Keratinocyte (primary cell): ENCODE measurements around the gene CCND1. TPM values are rescaled to one million over a fixed set of nuclear protein-coding genes. Genes with fewer than 3 reads are reported as not detected.

Source experiments
- DNase-seq: peaks from one replicate; pipeline ENCODE4 v3.0.0-alpha.2; 2011; ENCODE audit warnings: low read depth, missing footprints, low spot score
- FAIRE-seq: peaks from 2 replicates; lab custom pipeline; 2011; peaks lifted over from hg19 to GRCh38; lab: Jason Lieb, UNC
- H2AFZ ChIP-seq: 2 replicates; pipeline ENCODE4 v1.6.0; 2012; ENCODE audit warnings: low read length, control low read depth, inconsistent platforms; ENCODE audit not compliant: control insufficient read depth
- H3K27ac ChIP-seq: 2 replicates; pipeline ENCODE4 v1.5.1; 2011; ENCODE audit warnings: low read length; ENCODE audit not compliant: control insufficient read depth, insufficient read depth
- H3K27me3 ChIP-seq: 3 replicates; pipeline ENCODE4 v1.6.0; 2011; ENCODE audit warnings: low read length; ENCODE audit not compliant: control insufficient read depth, insufficient read depth; ENCODE audit errors: extremely low read depth
- H3K36me3 ChIP-seq, 2 experiments: 2 replicates in 1 of 2; 3 replicates in 1 of 2; pipeline ENCODE4 v1.5.1; 2011; ENCODE audit warnings: low read length in 2 of 2, mild to moderate bottlenecking in 1 of 2; ENCODE audit not compliant: control insufficient read depth in 2 of 2, insufficient read depth in 2 of 2; ENCODE audit errors: extremely low read depth in 1 of 2
- H3K4me1 ChIP-seq: 3 replicates; pipeline ENCODE4 v1.5.1; 2011; ENCODE audit warnings: low read length; ENCODE audit not compliant: control insufficient read depth, insufficient read depth; ENCODE audit errors: extremely low read depth
- H3K4me2 ChIP-seq: 3 replicates; pipeline ENCODE4 v1.6.0; 2011; ENCODE audit warnings: low read depth, low read length; ENCODE audit not compliant: control insufficient read depth, insufficient read depth; ENCODE audit errors: extremely low read depth
- H3K4me3 ChIP-seq, 3 experiments: fragments of 200-600 bp in 1 of 3; sonication (generic) in 1 of 3; 2 replicates in 2 of 3; 3 replicates in 1 of 3; pipeline ENCODE4 v1.5.1; 2011 to 2016; ENCODE audit warnings: low read length in 3 of 3, mild to moderate bottlenecking in 3 of 3, control low read depth in 2 of 3, inconsistent platforms in 1 of 3, low read depth in 1 of 3, mixed read lengths in 1 of 3, mixed run types in 1 of 3, moderate library complexity in 1 of 3; ENCODE audit not compliant: control insufficient read depth in 2 of 3, insufficient read depth in 2 of 3; ENCODE audit errors: extremely low read depth in 1 of 3
- H3K79me2 ChIP-seq: 2 replicates; pipeline ENCODE4 v1.6.0; 2012; ENCODE audit warnings: low read length; ENCODE audit not compliant: control insufficient read depth, insufficient read depth
- H3K9ac ChIP-seq: 3 replicates; pipeline ENCODE4 v1.6.0; 2011; ENCODE audit warnings: low read length; ENCODE audit not compliant: control insufficient read depth, insufficient read depth; ENCODE audit errors: extremely low read depth
- H3K9me1 ChIP-seq: 3 replicates; pipeline ENCODE4 v1.6.0; 2011; ENCODE audit warnings: low read length; ENCODE audit not compliant: control insufficient read depth, insufficient read depth; ENCODE audit errors: extremely low read depth
- H3K9me3 ChIP-seq: 2 replicates; pipeline ENCODE4 v1.5.1; 2012; ENCODE audit warnings: low read depth, low read length; ENCODE audit not compliant: control insufficient read depth
- H4K20me1 ChIP-seq: 3 replicates; pipeline ENCODE4 v1.6.0; 2011; ENCODE audit warnings: low read length; ENCODE audit not compliant: control insufficient read depth, insufficient read depth; ENCODE audit errors: extremely low read depth
- EZH2 ChIP-seq: IDR thresholded peaks from one replicate; pipeline ENCODE4 v1.6.1; 2012; ENCODE audit warnings: inconsistent platforms, mild to moderate bottlenecking, low read length, moderate library complexity
- dilution Hi-C: fragments of 300-500 bp; cut with MboI; formaldehyde crosslinking; loops from one replicate; pipeline ENCODE4 v1.7.0; 2020; ENCODE audit warnings: low sequenced_read_pairs; ENCODE audit not compliant: extremely low pct_ligation_motif_present
- polyA plus RNA-seq, 5 experiments: library from polyadenylated mRNA; depleted of rRNA in 3 of 5; stranded (reverse) in 3 of 5; stranded (forward) in 1 of 5; unstranded in 1 of 5; fragments of >200 nt; gene quantifications; 1 replicate in 1 of 5; 2 replicates in 3 of 5; 3 replicates in 1 of 5; pipeline versions ENCODE4 v1.2.1 to v1.2.3, GENCODE V29; 2011 to 2012; ENCODE audit warnings: missing spikeins in 2 of 5, low read depth in 1 of 5, low replicate concordance in 1 of 5
- TF ChIP-seq, protein P1 (sequence below), 3 experiments: IDR thresholded peaks in 1 of 3; conservative IDR thresholded peaks in 1 of 3; optimal IDR thresholded peaks in 1 of 3; 2 replicates in 2 of 3; 3 replicates in 1 of 3; pipeline versions ENCODE3 to v1.5.1; 2011; ENCODE audit warnings: low read length in 3 of 3, mild to moderate bottlenecking in 3 of 3, moderate library complexity in 2 of 3, control low read depth in 1 of 3, inconsistent platforms in 1 of 3; ENCODE audit not compliant: insufficient read depth in 2 of 3; ENCODE audit errors: extremely low read depth in 1 of 3

The CCND1 gene
- polyA plus RNA-seq, 1 donor (not counting 4 experiments of a cell fraction or from before 2014, with no cell fraction given), result 124 TPM

DNA sequence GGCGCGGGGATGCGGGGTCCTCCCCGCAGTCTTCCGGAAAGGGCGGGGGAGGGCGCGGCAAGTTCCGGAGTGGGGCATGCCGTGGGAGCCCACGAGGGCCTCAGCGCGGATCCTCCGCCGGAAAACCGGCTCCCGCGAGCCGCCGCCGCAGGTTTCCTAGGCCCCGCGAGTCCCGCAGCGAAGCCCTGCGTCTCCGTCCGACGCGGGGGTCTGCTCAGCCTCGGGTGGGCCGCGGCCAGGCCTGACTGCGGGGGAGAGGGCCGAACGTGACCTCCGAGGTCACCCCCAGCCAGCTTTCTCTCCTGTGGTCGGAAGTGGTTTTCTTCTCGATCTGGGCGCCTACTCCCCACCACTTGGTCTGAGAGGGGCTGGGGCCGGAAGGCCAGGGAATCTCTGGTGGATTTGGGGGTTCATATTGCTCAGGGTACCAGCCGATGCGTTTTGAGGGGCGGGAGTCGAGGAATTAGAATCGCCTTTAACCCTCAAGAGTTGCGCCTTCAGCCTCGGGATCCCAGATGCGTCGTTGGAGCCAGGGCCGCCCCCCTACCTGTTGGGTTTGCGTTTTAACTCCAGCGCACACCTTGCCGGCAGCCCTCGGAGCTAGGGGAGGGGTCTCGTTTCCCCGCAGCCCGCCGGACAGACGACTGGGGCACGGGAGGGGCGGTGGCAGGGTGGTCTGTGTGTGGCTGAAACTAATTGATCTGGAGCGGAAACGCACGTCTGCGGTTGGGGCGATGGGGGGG is 3.6 kb upstream of the CCND1 start:
- FAIRE-seq (no peak), DNase-seq (no peak)
- Histone ChIP-seq H3K79me2 (peaks cover 15% of the 10 kb centered on the region), H4K20me1 (no peaks in the 10 kb centered on the region), H3K9ac (peak overlapping the region; percentile 85), H3K4me1 (peaks cover 23% of the 10 kb centered on the region), H3K9me1 (no peaks in the 10 kb centered on the region), H3K9me3 (no peaks in the 10 kb centered on the region), H2AFZ (no peak overlapping the region), H3K27me3 (peaks cover 12% of the 10 kb centered on the region), H3K4me2 (peak overlapping the region; percentile 99), H3K27ac (no peak overlapping the region), H3K4me3 (peak overlapping the region in 1 of 3 experiments; percentile 13), H3K36me3 (no peaks in the 10 kb centered on the region)
- dilution Hi-C loops, result no loop called here
- peak; percentile 49 for TF ChIP-seq EZH2
- TF ChIP-seq, protein P1, sequence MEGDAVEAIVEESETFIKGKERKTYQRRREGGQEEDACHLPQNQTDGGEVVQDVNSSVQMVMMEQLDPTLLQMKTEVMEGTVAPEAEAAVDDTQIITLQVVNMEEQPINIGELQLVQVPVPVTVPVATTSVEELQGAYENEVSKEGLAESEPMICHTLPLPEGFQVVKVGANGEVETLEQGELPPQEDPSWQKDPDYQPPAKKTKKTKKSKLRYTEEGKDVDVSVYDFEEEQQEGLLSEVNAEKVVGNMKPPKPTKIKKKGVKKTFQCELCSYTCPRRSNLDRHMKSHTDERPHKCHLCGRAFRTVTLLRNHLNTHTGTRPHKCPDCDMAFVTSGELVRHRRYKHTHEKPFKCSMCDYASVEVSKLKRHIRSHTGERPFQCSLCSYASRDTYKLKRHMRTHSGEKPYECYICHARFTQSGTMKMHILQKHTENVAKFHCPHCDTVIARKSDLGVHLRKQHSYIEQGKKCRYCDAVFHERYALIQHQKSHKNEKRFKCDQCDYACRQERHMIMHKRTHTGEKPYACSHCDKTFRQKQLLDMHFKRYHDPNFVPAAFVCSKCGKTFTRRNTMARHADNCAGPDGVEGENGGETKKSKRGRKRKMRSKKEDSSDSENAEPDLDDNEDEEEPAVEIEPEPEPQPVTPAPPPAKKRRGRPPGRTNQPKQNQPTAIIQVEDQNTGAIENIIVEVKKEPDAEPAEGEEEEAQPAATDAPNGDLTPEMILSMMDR (optimal IDR thresholded peaks at IDR 0.05 in 1 of 3, IDR thresholded peaks at IDR 0.05 in 1 of 3, conservative IDR thresholded peaks at IDR 0.05 in 1 of 3; ENCODE audit: extremely low read depth in 1 of 3, insufficient read depth in 2 of 3, low read length in 3 of 3), result no peak

DNA sequence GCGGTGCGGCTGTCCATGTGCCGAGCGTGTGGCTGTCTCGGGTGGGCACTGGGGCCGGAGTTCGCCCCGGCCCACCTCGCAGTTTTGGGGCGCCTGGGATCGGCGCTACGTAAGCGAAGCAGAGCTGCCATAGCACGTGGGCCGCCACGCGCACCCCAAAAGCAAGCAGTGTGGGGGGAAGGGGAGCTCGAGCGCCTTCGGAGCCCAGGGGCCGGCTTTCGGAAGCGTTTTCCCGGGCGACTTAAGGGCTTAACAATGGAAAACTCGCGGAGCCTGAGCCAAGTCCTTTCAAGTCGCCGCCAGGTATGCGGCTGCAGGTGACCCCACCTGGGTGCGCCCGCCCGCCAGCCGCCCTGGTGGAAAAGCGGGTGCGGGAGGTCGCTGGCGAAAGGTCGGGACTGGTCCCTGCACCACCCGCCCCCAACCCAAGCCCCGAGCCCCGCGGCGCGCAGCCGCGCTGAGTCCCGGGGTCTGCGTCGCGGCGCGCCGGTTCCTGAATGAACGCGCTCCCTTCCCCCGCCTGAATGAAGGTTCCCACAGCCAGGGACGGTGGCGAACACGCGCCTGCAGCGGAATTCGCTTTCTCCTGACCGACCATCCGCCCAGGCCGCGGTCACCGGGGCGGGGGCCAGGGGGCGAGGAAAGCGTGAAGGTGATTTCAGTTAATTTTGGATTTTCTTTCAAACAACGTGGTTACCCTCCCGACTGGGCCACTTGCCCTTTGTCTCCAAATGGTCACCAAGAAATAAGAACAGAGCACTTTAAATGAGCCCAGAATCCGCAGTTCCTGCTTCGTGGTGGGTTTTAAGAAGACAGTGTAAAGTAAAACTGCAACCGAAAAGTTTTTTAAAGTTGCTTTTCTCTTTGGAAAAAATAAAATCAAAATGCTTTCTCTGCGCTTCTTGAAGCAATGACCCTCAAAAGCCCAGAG is 2.8 kb upstream of the CCND1 start:
- peak overlapping the region; percentile 72 to 79 (median 73) for H3K4me3 ChIP-seq
- dilution Hi-C loops, result no loop called here
- H3K36me3 ChIP-seq, result peaks cover 0 to 1% of the 10 kb centered on the region in 2 experiments
- H3K27ac ChIP-seq, result peak overlapping the region; percentile 43
- H3K27me3 ChIP-seq, result peaks cover 12% of the 10 kb centered on the region
- no peaks in the 10 kb centered on the region for H4K20me1 ChIP-seq
- peak overlapping the region; percentile 99 for H3K4me2 ChIP-seq
- no peaks in the 10 kb centered on the region for H3K9me1 ChIP-seq
- no peaks in the 10 kb centered on the region for H3K9me3 ChIP-seq
- FAIRE-seq, result no peak
- H2AFZ ChIP-seq, result peak overlapping the region; percentile 49
- H3K9ac ChIP-seq, result peak overlapping the region; percentile 85
- H3K4me1 ChIP-seq, result peaks cover 23% of the 10 kb centered on the region
- TF ChIP-seq EZH2, result no peak
- TF ChIP-seq, protein P1 (optimal IDR thresholded peaks at IDR 0.05 in 1 of 3, IDR thresholded peaks at IDR 0.05 in 1 of 3, conservative IDR thresholded peaks at IDR 0.05 in 1 of 3; ENCODE audit: extremely low read depth in 1 of 3, insufficient read depth in 2 of 3, low read length in 3 of 3), result no peak
- no peak for DNase-seq
- peaks cover 18% of the 10 kb centered on the region for H3K79me2 ChIP-seq
